HL-60 (cell line): ENCODE results near the gene KHDRBS1.

Experiments used
- CTCF ChIP-seq: IDR thresholded peaks from one replicate; pipeline ENCODE4 v1.5.1; 2011; ENCODE audit warnings: low read length, control low read depth, inconsistent platforms; ENCODE audit not compliant: insufficient read depth
- POLR2AphosphoS5 ChIP-seq: IDR thresholded peaks from 2 replicates; pipeline ENCODE4 v1.6.1; 2012; ENCODE audit warnings: low read depth
- SPI1 ChIP-seq: IDR thresholded peaks from 2 replicates; pipeline ENCODE4 v1.6.1; 2012; ENCODE audit warnings: low read depth, mild to moderate bottlenecking, borderline replicate concordance

DNA sequence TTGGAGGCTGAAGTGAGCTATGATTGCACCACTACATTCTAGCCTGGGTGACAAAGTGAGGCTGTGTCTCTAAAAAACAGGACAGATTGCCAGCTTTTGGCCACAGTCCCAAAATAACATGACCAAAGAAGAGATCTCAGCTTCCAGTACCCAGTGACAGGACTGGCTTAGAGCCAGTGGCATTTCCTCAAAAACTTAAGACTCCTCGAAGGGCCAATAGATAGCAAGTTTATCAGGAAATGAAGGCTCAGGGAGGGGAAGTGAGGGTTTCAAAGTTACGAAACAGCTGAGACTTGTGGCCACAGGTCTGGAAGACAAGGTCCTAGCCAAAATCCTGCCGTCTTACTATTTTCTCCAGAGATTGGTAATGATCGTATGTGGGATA, 52.8 kb downstream of the KHDRBS1 start:
- no peak for TF ChIP-seq CTCF
- peak; percentile 83; the same call in 1 of the 2 replicates for TF ChIP-seq POLR2AphosphoS5
- TF ChIP-seq SPI1: peak; percentile 98
